HG03103 (cell line): Measurements from ENCODE around the gene RETN.
A peak's percentile ranks its signal among the peaks of the same experiment; 100 is the strongest.

Experiments used
- ATAC-seq: cut with Tn5 transposase; IDR thresholded peaks from one replicate; pipeline ENCODE4 v1.9.1; 2021; ENCODE audit warnings: low read depth; ENCODE audit not compliant: unreplicated experiment

Gene RETN

DNA sequence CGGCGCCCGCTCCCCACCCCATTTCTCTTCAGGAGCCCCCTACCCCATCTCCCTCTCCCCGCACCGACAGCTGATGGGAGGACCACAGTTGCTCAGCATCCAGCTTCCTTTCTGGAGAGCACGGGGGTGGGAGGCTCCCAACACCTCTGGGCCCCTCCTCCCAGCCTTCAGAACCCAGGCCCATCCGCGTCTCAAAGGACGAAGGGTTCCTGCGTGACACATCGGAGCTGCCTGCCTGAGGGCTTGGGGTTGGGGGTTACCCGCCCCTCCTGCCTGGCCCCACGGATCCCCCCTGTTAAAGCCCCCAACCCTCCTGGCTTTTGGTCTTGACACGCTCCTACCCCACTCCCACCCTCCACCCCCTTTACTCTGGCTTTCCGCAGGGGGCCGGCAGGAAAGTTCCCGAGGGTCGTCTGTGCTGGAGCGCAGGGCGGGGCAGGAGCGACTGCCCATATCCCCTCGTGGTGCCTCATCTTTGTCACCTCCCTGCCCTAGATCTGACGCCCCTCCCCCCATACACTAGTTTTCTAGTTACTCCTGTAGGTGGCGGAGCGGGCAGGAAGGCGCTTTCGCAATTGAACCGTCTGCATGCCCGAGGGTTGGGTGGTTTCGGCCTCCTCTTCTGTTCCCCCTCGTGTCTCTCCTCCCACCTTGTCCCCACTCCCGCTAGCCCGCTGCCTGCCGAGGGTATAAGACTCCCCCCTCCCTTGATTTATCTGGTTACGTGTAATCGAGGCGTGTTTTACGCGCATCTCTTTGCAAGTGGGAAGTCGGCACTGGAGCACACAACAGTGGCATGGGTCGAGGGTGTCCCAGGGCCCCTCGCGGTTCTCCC lies 12.7 kb downstream of the RETN start:
- ATAC-seq = no peak

DNA sequence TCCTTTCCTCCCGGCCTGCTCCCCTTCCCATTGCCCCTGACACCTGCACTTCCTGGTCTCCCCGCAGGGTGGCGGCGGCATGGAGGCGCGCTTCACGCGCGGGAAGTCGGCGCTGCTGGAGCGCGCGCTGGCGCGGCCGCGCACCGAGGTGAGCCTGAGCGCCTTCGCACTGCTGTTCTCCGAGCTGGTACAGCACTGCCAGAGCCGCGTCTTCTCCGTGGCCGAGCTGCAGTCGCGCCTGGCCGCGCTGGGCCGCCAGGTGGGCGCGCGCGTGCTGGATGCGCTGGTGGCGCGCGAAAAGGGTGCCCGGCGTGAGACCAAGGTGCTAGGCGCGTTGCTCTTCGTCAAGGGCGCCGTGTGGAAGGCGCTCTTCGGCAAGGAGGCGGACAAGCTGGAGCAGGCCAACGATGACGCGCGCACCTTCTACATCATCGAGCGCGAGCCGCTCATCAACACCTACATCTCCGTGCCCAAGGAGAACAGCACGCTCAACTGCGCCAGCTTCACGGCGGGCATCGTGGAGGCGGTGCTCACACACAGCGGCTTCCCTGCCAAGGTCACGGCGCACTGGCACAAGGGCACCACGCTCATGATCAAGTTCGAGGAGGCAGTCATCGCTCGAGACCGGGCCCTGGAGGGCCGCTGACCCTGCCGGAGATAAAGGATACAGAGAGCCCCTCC lies 13.5 kb downstream of the RETN start:
- ATAC-seq = no peak

DNA sequence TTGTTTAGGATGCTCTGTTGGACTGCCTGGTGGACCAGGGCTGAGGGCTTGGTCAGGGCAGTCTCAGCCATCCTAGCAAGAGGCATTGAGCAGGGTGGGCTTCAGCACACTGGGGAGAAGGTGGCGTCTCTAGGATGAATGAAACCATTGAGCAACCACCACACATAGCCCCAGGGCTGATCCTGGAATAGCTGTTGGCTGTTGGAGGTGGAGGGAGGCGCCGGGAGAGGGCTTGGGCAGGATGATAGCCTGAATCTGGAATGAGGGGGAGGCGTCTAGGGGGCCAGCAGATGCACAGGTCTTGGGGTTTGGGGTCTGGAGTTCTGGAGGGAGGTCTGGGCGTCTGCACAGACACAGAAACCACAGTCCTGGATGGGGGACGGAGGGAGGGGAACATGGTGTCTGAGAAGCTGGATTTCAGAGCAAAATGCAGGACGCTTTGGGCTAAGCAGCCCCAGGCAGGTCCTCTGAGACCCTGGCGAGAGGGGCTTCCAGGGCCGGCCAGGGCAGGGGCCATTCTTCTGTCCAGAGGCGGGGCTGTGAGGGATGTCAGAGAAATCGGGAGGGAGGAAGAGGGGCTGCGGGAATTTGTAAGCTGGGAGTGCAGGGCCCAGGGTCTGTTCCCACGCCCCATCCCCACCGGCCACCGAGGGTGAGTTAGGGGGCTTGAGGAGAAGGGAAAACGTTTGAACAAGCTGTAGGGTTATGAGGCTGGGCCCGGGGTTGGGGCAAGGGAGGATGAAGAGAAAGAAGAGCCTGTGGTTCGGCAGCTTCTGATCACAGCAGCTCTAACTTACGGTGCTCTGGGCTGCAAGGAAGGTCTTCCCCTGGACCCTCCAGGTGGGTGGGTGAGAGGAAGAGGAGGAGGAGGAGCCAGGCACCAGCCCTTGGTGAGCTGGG lies 16.9 kb downstream of the RETN start:
- ATAC-seq = no peak

DNA sequence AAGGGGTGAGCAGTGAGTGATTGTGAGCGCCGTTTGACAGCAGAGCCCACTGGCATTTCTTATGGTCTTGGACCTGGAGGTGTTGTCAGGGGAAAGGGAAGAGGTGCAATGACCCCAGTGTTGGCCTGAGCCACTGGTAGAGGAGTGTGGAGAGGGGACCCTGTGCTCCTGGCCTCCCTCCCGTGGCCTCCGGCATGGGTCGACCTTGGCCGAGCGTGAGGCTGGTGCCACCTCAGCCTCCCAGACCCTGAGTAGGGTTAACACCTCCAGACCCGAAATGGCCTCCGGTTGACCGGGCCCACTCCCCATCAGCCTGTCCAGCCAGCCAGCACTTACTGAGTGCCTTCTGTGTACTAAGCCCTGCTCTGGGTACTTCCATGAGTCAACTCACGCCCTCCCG lies 18.3 kb downstream of the RETN start:
- ATAC-seq = no peak

DNA sequence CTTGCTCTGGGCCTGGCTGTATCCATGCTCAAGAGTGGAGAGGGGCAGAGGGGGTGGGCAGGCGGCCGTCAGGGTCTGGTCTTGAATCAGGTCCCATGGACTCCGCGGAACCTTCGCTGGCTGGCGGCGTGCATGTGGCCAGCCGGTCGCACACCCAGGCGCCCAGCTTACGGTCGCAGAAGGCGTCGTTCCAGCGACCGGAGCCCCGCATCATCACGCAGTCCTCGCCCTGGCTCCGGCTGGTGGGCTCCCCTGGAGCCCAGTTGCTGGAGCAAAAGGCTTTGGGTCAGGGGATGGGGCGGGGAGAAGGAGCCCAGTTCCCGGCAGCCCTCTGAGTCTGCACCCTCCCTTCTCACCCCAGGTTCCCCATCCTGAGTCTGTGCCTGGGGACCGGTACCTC lies 20.3 kb downstream of the RETN start:
- ATAC-seq = no peak

DNA sequence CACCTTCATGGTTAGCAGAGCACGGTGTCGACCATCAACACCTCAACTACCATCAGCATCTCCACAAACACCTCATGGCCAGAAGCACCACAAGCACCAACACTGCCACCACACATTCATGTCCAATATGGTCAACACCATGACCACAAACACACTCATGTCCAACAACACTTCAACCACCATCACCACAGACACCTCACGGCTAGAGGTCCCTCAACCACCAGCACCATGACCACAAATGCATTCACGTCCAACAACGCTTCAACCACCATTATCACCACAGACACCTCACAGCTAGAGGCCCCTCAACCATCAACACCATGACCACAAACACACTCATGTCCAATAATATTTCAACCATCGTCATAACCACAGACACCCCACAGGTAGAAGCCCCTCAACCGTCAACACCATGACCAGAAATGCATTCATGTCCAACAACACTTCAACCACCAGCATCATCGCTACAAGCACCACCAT lies 22.0 kb downstream of the RETN start:
- no peak for ATAC-seq

DNA sequence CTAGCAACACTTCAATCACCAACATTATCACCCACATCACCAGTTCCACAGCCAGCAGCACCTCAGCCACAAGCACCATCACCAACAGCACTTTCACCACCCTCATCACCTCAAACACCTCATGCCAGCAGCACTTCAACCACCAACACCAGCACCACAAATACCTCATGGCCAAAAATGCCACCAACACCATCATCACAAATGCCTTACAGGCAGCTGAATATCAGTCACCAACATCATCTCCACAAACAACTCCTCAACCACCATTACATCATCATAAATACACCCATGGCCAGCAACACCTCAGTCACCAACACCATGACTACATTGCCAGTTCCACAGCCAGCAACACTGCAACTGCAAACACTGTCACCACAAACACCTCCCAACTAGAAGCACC lies 22.6 kb downstream of the RETN start:
- ATAC-seq = no peak

DNA sequence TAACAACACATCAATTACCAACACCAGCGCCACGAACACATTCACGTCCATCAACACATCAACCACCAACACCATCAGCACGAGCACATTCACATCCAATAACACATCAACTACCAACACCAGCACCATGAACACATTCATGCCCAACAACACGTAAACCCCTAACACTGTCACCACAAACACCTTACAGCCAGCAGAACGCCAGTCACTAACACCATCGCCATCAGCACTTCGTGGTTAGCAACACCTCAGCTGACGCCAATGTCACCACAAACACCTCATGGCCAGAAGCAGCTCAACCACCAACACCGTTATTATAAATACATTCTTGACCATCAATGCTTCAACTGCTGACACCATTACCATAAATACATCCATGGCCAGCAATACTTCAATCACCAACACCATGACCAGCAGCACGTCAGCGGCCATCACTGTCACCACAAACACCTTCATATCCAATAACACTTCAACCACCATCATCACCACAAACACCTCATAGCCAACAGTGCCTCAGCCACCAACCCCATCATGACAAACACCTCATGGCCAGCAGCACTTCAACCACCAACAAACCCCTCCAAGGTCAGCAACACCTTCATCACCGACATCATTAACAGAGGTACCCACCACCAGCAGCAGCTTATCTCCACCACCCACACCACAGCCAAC lies 23.7 kb downstream of the RETN start:
- ATAC-seq = no peak

DNA sequence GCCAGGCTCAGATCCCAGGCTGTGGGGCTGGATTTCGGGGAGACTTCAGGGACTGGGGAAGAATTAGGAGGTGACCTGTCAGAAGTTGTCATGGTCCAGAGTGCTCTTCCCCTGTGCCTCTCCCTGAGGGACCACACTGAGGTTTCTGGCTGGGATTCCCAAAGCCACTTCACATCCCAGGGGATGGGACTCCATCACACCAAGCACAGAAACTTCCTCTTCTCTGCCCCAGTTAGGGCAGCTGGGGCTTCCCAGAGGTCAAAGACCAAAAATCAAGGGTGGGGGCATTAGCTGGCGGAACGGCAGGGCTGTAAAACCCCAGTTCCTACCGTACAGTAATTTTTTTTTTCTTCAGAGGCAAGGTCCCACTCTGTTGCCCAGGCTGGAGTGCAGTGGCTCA lies 25.6 kb downstream of the RETN start:
- no peak for ATAC-seq

DNA sequence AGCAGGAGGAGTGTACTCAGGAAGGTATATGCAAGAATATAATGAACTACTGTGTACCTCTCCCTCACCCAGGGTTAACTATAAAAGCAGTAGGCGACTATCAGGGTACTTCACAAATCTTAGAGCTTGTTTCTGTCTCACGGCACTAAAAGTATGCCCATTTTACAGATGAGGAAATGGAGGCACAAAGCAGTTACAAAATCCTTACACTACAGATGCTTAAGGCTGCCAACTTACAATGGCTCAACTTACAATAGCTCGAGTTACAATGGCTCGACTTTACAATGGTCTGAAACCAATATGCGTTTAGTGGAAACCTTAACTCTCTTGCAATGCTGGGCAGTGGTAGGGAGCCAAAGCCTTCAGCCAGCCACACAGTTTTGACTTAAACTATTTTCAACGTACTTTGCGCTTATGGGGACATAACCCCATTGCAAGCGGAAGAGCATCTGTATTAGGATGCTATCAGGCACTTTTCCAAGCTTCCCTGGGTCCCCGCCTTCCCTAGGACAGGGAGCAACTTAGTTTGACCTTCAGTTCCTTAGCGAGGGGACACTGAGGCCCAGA lies 29.0 kb downstream of the RETN start:
- ATAC-seq = no peak

DNA sequence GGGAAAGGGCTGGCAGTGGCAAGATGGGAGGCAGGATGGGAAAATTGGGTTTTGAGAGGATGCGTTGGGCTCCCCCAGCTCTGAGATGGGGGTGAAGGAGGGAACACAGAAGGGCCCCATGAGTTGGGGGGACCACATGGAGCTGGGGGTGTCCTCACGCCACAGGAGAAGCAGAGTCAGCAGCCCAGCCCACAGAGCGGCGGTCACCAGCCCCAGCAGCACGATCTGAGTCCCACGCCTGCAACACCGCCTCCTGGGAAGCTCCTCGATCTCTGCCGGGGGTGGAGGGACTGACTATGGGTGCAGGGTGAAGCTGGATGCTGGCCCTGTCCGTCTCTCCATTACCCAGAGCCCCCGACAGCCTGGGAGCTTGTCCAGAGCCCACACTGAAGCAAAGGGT lies 29.7 kb downstream of the RETN start:
- ATAC-seq = no peak

DNA sequence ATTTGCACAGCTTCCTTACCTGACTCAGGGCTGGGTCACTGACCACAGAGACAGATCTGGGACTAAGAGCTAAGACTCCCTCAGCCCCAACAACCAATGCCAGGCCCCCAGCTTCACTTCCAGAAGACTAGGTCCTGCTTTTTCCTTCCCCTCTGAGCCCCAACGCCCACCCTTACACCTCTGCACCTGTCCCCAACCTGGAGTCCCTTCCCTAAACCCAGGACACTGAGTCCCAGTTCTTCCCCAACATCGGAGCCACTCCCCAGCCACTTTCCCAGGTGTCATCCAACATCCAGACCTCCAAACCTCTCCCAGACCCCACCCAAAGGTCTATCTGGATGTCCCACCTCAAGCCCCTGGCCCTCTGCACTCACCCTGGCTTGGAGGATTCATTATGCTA lies 30.2 kb downstream of the RETN start:
- ATAC-seq = no peak

DNA sequence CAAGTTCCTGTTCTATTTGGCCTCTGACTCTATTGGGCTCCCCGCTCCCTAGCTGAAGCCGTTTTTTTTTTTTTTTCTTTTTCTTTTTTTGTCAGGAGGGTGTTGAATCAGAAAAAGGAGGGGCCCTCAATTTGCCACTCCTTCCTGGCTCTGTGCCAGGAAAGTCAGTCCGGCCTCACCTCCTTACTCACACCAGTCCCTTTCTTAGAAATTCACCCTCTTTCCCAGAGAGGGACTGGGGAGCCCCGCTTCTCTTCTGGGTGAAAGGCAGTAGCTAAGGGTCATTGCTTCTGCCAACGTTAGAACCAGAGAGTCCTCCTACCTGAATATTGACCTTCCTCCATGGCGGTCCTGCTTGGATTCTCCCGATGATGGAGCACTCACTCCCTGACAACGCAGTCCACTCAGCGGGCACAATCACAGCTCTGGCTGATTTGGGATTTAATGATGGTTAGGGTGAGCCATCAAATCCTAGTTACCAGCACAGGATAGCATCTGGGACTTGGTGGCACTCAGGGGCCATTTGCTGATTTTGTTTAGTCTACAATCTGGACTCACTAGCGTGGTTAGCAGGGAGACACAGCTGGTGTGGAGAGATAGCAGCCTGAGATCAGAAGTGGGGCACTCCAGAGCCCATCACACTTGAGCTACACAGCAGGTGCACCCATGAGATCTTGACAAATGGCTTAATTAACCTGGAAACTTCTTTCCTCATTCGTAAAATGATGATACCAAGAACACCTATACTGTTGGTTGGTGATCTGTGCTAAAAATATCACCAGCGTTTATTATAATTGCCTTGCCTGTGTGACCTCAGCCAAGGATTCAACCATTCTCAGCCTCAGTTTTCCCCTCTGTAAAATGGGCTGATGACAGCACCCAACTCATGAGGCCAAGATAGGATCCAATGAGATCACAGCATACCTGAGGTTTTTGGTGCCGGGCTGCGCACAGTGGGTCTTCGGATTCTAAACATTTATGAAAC lies 30.9 kb downstream of the RETN start:
- ATAC-seq = no peak

DNA sequence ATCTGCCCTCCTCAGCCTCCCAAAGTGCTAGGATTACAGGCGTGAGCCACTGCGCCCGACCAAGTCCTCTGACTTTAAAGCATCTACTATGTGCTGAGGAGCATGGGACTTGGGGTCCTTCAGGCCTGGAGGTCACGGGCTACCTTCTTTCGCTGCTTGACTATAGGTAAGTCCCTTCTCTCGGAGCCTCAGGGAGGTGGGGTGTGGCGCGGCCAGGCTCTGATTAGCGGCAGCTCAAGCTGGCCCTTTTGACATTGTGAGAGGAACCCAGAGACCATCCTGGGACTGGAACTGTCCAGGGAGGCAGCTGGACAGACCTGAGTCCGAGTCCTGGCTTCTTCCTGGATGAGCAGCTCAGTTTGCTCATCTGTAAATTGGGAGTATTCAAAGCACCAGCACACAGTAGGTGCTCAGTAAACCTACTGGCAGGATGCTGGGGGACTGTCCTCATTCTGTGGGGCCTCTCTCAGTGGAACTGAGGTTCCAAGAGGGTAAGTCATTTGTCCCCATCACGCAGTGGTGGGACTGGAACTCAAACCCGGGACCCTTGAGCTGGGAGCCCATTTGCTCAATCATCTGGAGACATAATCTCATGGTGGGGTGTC lies 32.3 kb downstream of the RETN start:
- no peak for ATAC-seq

DNA sequence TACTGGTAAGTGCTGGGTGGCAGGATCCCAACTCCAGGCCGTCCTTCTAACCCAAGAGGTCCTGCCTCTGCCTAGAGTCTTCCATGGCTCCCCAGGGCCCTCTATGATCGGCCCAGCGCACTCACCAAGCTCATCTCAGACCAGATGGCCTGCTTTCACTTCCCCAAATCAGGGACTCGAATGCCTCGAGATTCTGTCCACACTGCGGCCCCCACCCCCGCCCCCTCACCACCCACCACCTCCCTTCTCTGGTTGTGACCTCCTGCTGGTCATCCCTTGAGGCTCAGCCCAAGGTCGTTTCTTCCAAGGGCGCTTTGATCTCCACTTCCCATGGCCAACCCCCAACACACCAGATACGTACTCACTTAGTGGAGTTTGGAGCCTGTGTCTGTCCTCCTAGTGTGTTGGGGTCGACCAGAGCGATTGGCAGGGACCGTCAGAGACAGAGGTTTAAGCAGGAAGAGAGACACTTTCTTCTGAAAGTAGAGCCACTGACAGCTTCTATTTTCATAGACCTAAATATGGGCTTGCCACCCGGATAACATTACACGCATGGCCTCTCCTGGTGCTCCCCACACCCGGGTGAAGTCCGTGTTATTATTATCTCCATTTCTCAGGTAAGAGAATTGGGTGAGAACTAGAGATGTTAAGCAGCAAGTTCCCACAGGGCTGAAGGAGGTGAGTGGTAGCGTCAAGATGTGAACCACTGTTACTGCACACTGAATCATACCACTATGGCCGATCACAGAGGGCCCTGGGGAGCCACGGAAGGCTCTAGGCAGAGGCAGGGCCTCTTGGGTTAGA lies 33.0 kb downstream of the RETN start, which contains the start of gene FCER2:
FCER2 (minus strand) TSS at position 478 of the 804 bp plus-strand sequence. CDS start 2,371 bp downstream, outside the sequence.
- ATAC-seq = peak; percentile 40

DNA sequence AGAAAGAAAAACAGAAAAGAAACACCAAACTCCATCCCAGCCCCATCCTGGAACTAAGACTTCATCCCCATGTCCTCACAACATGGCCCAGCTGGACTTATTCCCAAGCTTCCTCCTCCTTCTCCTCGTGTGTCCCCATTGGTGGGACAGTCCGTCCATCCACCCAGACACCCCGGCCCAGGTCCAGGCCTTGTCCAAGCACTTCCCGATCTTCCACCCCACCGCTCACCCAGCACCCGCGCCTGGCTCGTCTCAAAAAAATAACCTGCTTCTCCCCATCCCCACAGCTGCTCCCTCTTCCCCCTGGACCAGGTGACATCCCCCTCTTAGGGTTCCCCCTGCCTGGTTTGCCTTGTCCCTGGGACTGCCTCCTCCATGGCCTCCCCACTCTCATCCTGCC lies 34.5 kb downstream of the RETN start:
- ATAC-seq = no peak

DNA sequence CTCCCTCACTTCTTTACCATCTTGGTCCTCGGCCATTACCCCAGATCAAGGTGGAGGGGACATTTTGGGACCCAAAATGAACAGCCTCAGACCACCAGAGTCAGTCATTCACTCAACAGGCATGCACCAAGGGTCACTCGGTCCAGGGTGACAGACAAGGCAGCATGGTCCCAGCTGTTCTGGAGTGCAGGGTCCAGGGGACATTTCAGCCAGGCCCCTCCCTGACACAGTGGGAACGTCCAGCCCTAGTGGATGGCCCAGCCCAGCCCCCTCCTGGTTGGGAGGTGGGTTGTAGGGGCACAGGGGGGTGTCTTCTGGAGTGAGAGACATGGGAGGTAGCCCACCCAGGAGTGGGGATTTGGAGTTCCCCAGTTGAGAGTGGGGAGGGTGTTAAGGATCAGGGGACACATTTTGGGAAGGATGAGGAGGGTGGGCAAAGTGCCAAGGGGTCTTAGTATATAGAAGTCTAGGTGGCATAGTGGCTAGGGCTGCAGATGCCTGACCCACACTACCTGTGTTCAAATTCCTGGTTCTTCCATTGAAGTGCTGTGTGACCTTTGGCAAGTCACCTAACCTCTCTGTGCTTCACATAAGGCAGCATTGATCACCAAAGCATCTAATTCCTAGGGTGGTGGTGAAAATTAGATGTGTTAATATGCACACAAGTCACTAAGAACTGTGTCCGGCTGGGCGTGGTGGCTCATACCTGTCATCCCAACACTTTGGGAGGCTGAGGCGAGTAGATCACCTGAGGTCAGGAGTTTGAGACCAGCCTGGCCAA lies 35.6 kb downstream of the RETN start:
- ATAC-seq = no peak
